ENCODE data around the gene FNDC3B. TPM values are rescaled to one million over a fixed set of nuclear protein-coding genes. Genes with fewer than 3 reads are reported as not detected.

Gene FNDC3B
- total and polyA plus RNA-seq, 9 of the 15 experiments (the other 6 are each of a cell fraction or from before 2014, with no cell fraction given): 7.0 to 35.8 (median 16.2) TPM

GRCh38 chr3:172039436-172040077 is at the start of gene FNDC3B (continued):
- TF ChIP-seq FOXP4 (CRISPR knock-in tag; IDR thresholded peaks at IDR 0.05; ENCODE audit: borderline replicate concordance) (no peak), ZBTB11 (CRISPR knock-in tag; IDR thresholded peaks at IDR 0.05) (0 out of 6 replicates have a peak, but pooled peaks of 1 of the 3 experiments have one; percentile 46), ATF6 (CRISPR knock-in tag; IDR thresholded peaks at IDR 0.05) (peak; percentile 65; the same call in 1 of the 2 replicates), KHSRP (IDR thresholded peaks at IDR 0.05) (no peak), ZFP36 (IDR thresholded peaks at IDR 0.05; ENCODE audit: low read depth, low read length, partially characterized antibody) (peak; percentile 33), ZNF354B (CRISPR knock-in tag; IDR thresholded peaks at IDR 0.05) (no peak), JUN (IDR thresholded peaks at IDR 0.05; ENCODE audit: borderline replicate concordance, low read depth, low read length) (peak; percentile 60; the same call in 1 of the 2 replicates), JUN (CRISPR knock-in tag; IDR thresholded peaks at IDR 0.05; ENCODE audit: borderline replicate concordance) (no peak), MAFK (IDR thresholded peaks at IDR 0.05; ENCODE audit: low read length) (peak; percentile 93), TAF7 (tag; IDR thresholded peaks at IDR 0.05) (peak; percentile 56; the same call in 1 of the 2 replicates), NCOA1 (IDR thresholded peaks at IDR 0.05; ENCODE audit: low read depth) (no peak), ARNT (IDR thresholded peaks at IDR 0.05) (peak in 1 of 2 experiments; percentile 86; a peak in 2 of 4 replicates), ZNF780A (CRISPR knock-in tag; IDR thresholded peaks at IDR 0.05) (no peak), THAP12 (CRISPR knock-in tag; IDR thresholded peaks at IDR 0.05) (peak; percentile 41; the same call in 1 of the 2 replicates), DPF2 (IDR thresholded peaks at IDR 0.05) (0 out of 2 replicates have a peak, but pooled peaks have one; percentile 6), TARDBP (IDR thresholded peaks at IDR 0.05) (no peak), CREBBP (IDR thresholded peaks at IDR 0.05; ENCODE audit: low read depth, low read length) (no peak), SIN3A (IDR thresholded peaks at IDR 0.05; ENCODE audit: borderline replicate concordance in 2 of 2, control insufficient read depth in 1 of 2, low read depth in 2 of 2, low read length in 2 of 2) (peak; percentile 64 to 82; a peak in 2 of 4 replicates)
